Stimulated activated naive B cell treated with anti-CD40 and anti-IgM and Interleukin-4, amounts not matched to agents 10 μg/mL and 1 μg/mL and 100 μg/mL, for 72 hours (primary cell): ENCODE results near the gene DDX25.
"Not testable (repeated sequence)": the region's sequence is repeated elsewhere in the genome, so short reads cannot be mapped to it uniquely, and the experiment has no call there.

Experiments
- ATAC-seq, 2 donors: fragments of 150-1000 bp; cut with Tn5 transposase; replicated peaks; 2 replicates each; pipeline ENCODE4 v1.10.0; 2021; ENCODE audit warnings: moderate library complexity in 1 of 2
- DNase-seq: peaks from one replicate; pipeline ENCODE4 v3.0.0; 2021
- H3K27ac Mint-ChIP-seq: one replicate; pipeline ENCODE4 v1.8.0; 2022; ENCODE audit warnings: mild to moderate bottlenecking, mixed read lengths
- H3K27me3 Mint-ChIP-seq, 2 donors: one replicate each; pipeline ENCODE4 v1.8.0; 2022; ENCODE audit warnings: mixed read lengths in 2 of 2
- H3K36me3 Mint-ChIP-seq, 2 donors: one replicate each; pipeline ENCODE4 v1.8.0; 2022; ENCODE audit warnings: mixed read lengths in 2 of 2, mild to moderate bottlenecking in 1 of 2
- H3K4me1 Mint-ChIP-seq, 2 donors: one replicate each; pipeline ENCODE4 v1.8.0; 2022; ENCODE audit warnings: mixed read lengths in 2 of 2, mild to moderate bottlenecking in 1 of 2
- H3K4me3 Mint-ChIP-seq, 2 donors: one replicate each; pipeline ENCODE4 v1.8.0; 2022; ENCODE audit warnings: mild to moderate bottlenecking in 2 of 2, mixed read lengths in 2 of 2, moderate library complexity in 1 of 2
- H3K9me3 Mint-ChIP-seq, 2 donors: one replicate each; pipeline ENCODE4 v1.8.0; 2022; ENCODE audit warnings: mixed read lengths in 2 of 2, mild to moderate bottlenecking in 1 of 2

The DDX25 gene

DNA sequence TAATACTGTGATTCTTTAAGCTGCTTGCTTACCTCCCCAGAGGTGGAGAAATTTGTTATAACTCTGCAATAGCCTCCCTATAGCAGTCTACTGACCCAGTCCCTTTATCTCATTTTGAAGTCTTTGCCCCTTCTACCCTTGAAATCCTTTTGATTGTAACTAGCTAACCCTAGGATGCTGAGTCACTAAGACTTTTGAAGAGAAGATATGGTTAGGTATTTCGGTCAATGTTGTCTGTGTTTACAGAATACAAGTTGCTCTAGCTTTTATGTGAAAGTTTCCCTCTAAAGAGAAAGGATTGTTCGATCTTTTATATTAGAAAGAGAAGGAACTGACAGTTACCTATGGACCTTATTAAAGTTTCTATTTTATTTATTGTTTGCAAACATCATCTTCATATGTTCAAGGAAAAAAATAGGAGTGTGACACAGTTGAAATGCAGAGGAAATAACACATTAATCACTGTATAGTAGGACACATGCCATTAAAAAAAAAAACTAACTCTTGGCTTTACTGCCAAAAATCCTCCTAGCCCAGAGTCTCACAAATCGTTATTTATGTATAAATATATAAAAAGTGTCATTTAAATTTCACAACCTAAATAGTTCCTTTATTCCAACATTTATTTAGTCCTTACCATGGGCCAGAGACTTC is 13.7 kb upstream of the DDX25 start:
- no peak for DNase-seq
- no peak for ATAC-seq
- Mint-ChIP-seq H3K4me1 (peaks cover 19 to 45% of the 10 kb centered on the region in 2 donors), H3K27me3 (no peaks in the 10 kb centered on the region), H3K27ac (no peak overlapping the region), H3K4me3 (no peak overlapping the region), H3K36me3 (peaks cover 15 to 36% of the 10 kb centered on the region in 2 donors), H3K9me3 (no peaks in the 10 kb centered on the region)

DNA sequence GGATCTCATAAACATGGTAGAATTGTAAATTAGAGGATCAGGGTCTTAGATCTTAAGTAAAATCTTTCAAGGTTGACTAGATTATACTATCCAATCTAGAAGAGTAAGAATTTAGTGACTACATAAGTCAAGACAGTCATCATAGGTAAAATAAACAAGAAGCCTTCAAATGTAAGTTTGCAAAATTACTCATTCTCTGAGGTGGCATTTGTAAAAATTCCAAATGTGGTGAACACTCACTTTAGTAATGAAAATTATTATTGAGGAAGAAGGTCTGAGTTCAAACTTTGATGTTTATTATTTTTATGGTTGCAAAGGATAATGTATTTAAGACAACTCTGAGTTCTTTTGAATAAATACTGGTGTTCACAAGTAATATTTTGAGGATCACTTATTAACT is 12.2 kb upstream of the DDX25 start:
- Mint-ChIP-seq H3K36me3 (peaks cover 19 to 42% of the 10 kb centered on the region in 2 donors), H3K4me3 (no peak overlapping the region), H3K27ac (no peak overlapping the region), H3K4me1 (peaks cover 18 to 37% of the 10 kb centered on the region in 2 donors), H3K27me3 (no peaks in the 10 kb centered on the region), H3K9me3 (no peaks in the 10 kb centered on the region)
- DNase-seq (no peak), ATAC-seq (no peak)

DNA sequence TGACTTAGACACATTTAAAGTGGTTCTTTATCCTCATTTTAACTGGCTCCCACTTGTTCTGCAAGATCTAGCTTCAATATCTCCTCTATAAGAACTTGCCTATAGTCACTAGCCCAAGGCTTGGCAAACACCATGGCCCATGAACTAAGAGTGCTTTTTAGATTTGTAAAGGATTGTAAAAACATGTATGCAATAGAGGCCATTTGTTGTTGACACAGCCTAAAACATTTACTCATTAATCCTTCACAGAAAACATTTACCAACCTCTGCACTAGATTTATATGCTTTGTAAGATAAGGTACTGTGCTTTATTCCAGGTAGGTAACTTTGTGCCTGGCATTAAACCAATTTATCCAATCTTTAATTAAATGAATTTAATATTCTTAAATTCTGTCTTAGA is 11.3 kb upstream of the DDX25 start:
- H3K4me1 Mint-ChIP-seq, result peaks cover 13 to 31% of the 10 kb centered on the region in 2 donors
- no peak for ATAC-seq
- no peaks in the 10 kb centered on the region for H3K27me3 Mint-ChIP-seq
- no peaks in the 10 kb centered on the region for H3K9me3 Mint-ChIP-seq
- no peak overlapping the region for H3K27ac Mint-ChIP-seq
- peaks cover 19 to 40% of the 10 kb centered on the region in 2 donors for H3K36me3 Mint-ChIP-seq
- no peak for DNase-seq
- H3K4me3 Mint-ChIP-seq, result no peak overlapping the region

DNA sequence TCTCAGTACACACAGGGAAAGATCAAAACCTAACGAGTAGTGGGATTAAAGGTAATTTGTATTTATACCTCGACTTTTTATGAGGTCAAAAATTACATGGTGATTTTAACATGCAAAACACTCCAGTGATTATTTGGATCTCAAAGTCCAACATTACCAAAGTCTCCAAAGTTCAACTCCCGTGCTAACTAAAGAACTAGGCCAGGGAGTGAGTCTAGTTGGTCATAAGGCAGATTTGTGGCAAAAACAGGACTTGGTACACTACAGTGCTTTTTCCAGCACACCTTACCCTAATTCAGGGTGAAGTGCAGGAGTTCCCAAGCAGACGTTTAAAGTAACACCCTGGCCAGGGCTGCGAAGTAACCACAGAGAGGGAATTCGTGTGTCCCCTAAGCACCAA is 2.4 kb upstream of the DDX25 start:
- Mint-ChIP-seq H3K36me3 (peaks cover 8 to 25% of the 10 kb centered on the region in 2 donors), H3K27me3 (peaks cover 15 to 16% of the 10 kb centered on the region in 2 donors), H3K4me3 (peak overlapping the region; percentile 69 to 91), H3K4me1 (peaks cover 6 to 23% of the 10 kb centered on the region in 2 donors), H3K27ac (no peak overlapping the region), H3K9me3 (no peaks in the 10 kb centered on the region)
- ATAC-seq (no peak), DNase-seq (no peak)

DNA sequence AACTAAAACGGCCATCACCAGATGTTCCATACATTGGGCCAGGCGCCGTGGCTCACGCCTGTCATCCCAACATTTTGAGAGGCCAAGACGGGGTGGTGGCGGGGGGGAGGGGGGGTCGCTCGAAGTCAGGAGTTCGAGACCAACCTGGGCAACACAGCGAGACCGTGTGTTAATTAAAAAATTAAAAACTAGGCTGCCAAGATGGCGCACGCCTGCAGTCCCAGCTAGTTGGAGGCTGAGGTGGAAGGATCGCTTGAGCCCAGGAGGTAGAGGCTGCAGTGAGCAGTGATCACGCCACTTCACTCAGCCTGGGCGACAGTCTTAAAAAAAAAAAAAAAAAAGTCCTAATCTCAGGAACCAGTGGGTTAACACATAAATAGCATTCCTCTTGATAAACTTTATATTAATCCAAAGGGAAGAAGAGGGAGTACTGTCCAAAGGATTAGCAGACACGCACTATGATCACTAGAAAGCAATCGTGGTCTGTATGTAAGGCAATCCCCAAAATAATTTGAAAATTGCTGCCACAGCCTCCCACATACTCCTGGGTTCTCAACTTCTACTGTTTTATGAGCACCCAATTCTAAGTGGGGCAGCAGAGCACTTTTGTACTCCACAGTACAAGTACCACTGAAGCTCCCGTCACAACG is 1.9 kb upstream of the DDX25 start:
- Mint-ChIP-seq H3K4me3 (peak overlapping the region; percentile 91 to 97), H3K4me1 (peaks cover 6 to 23% of the 10 kb centered on the region in 2 donors), H3K9me3 (no peaks in the 10 kb centered on the region), H3K27ac (peak overlapping the region; percentile 94), H3K27me3 (peaks cover 15 to 16% of the 10 kb centered on the region in 2 donors), H3K36me3 (peaks cover 8 to 25% of the 10 kb centered on the region in 2 donors)
- peak in 1 of 2 donors; percentile 20 for ATAC-seq
- no peak for DNase-seq

DNA sequence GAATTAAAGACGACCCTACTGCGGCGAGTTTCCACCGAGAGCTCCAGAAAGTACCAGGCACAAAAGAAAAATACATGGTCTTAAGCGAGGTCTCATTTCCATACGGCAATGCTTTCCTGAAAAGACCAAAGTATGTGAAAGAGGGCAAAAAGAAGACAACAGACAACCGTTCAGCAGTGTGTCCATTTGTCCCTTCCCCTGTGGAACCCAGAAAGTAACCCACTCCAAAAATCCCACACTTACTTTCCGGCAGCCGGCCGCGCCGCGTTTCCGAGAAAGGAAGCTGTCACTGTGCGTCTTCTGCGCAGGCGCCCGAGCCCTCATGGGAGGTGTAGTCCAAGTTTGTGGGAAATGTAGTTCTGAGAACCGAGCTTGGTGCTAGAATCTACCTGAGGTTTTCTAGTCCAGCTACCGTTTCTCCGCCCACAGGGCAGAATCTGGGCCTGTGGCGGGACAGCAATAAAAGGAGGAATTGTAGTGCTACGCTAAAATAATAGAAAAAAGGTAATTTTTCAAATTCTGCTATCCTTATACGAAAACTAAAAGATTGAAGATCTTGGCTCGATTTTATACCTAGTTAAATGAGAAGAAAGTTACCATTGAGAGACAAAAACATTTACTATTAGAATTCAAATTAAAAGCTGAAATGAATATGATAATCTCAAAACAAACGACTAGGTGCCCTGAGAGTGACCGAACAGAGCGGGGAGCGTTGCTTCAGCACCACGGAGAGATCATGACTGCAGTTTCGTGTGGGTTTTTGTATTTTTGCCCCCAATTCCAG is 1.2 kb upstream of the DDX25 start, which contains the start of gene PUS3:
Gene PUS3 (minus strand): TSS at position 280 of the 784 bp plus-strand sequence. CDS start 6,922 bp downstream, outside the sequence.
- H3K4me1 Mint-ChIP-seq, result peaks cover 6 to 23% of the 10 kb centered on the region in 2 donors
- peaks cover 15 to 16% of the 10 kb centered on the region in 2 donors for H3K27me3 Mint-ChIP-seq
- H3K27ac Mint-ChIP-seq, result peak within 1 kb of the TSS; percentile 94
- no peaks in the 10 kb centered on the region for H3K9me3 Mint-ChIP-seq
- H3K36me3 Mint-ChIP-seq, result peaks cover 8 to 21% of the 10 kb centered on the region in 2 donors
- H3K4me3 Mint-ChIP-seq, result peak within 1 kb of the TSS; percentile 91 to 97
- ATAC-seq, result peak; percentile 94 to 97
- DNase-seq, result peak; percentile 81

DNA sequence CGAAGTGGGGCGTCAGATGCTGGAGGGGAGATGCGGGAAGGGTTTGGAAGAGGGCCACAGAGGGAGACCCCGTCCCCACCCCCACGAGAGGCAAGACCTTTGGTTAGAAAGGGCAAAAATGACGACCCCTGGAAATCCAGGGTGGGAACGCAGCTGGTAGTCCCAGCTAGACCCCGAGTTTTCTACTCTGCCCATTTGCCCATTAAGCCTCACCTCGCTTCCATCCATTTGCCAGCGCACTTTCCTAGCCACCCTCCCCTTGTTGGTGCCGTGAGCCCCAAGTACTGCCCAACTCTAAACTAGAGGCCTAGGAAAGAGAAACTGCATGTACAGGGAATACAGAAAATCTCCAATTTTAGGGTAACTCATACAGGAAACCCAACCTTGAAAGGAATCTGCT is 370 bp downstream of the DDX25 start:
- no peak for ATAC-seq
- DNase-seq, result no peak
- Mint-ChIP-seq H3K4me3 (peak overlapping the region; percentile 72 to 91), H3K27me3 (peaks cover 16 to 22% of the 10 kb centered on the region in 2 donors), H3K9me3 (no peaks in the 10 kb centered on the region), H3K27ac (no peak overlapping the region), H3K36me3 (peaks cover 2 to 14% of the 10 kb centered on the region in 2 donors), H3K4me1 (peaks cover 4 to 18% of the 10 kb centered on the region in 2 donors)

DNA sequence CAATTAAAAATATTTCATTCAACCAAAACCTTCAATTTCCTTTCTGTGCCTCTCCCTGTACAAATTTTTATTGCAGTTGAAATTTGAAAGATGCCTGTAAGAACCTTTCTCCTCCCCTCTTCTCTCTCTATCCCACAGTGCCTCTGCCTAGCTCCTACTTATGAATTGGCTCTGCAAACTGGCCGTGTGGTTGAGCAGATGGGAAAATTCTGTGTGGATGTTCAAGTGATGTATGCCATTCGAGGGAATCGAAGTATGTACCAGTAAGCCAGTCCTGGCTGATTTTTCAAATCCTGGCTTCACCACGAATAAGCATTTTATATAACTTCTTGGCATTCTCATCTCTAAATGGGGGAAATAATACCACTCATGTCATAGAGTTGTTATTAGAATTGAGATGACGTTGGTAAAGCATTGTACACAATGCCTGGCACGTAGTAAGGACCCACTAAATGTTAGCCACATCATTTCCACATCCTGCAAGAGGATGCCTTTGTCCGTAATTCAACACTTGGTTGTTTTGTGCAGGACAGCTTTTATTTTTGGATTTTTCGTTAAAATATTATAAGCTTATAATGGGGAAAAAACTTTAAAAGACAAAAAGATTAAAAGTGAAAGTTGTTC is 6.0 kb downstream of the DDX25 start:
- no peak overlapping the region for H3K4me3 Mint-ChIP-seq
- DNase-seq (no peak), ATAC-seq (no peak)
- peaks cover 29 to 39% of the 10 kb centered on the region in 2 donors for H3K27me3 Mint-ChIP-seq
- no peak overlapping the region for H3K27ac Mint-ChIP-seq
- H3K9me3 Mint-ChIP-seq, result no peaks in the 10 kb centered on the region
- no peaks in the 10 kb centered on the region for H3K4me1 Mint-ChIP-seq
- no peaks in the 10 kb centered on the region for H3K36me3 Mint-ChIP-seq

DNA sequence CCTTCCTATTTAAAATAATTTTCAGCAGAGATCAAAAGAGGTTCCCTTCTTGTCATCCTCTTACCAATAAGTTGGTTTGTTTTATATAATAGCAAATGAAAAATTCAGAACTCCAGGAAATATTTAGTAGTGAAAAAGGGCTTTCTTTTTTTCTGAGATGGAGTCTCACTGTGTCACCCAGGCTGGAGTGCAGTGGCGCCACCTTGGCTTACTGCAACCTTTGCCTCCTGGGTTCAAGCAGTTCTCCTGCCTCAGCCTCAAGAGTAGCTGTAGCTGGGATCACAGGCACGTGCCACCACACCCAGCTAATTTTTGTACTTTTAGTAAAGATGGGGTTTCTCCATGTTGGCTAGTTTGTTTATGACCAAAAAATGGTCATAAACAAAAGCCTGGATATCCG is 10.3 kb downstream of the DDX25 start:
- not testable (repeated sequence) for H3K9me3 Mint-ChIP-seq, H3K4me1 Mint-ChIP-seq
- peaks cover 42 to 44% of the 10 kb centered on the region in 2 donors for H3K27me3 Mint-ChIP-seq

DNA sequence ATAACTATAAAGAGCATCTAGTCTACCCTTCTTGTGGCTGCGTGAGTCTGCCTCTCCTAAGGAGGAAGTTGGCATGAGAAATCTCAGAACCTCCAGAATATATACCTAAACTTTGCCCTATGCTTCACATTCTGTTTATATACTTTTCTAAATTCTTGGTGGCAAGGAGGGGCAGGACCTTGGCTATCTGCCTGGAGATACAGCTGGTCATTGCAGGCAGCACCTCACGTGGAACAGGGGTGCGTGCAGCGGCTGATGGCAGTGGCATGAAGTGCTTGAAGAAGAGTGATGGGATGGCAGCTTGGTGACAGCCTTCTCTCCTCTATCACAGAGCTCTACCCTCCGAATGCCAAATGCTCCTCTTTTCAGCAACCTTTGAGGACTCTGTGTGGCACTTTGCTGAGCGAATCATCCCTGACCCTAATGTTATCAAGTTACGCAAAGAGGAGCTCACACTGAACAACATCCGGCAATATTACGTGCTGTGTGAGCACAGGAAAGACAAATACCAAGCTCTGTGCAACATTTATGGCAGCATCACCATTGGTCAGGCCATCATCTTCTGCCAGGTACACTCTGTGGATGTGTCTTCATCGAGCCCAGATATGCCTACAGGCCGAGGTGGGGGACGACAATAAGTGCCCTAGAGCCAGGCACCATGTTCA is 12.5 kb downstream of the DDX25 start:
- no peaks in the 10 kb centered on the region for H3K4me1 Mint-ChIP-seq
- no peak for DNase-seq
- no peak for ATAC-seq
- no peak overlapping the region for H3K27ac Mint-ChIP-seq
- H3K4me3 Mint-ChIP-seq, result no peak overlapping the region
- H3K27me3 Mint-ChIP-seq, result peaks cover 39 to 41% of the 10 kb centered on the region in 2 donors
- H3K36me3 Mint-ChIP-seq, result no peaks in the 10 kb centered on the region
- no peaks in the 10 kb centered on the region for H3K9me3 Mint-ChIP-seq

More for the DNA sequence above, 10.3 kb downstream of the DDX25 start:
- not testable (repeated sequence) for H3K4me3 Mint-ChIP-seq, H3K36me3 Mint-ChIP-seq, ATAC-seq, DNase-seq, H3K27ac Mint-ChIP-seq

DNA sequence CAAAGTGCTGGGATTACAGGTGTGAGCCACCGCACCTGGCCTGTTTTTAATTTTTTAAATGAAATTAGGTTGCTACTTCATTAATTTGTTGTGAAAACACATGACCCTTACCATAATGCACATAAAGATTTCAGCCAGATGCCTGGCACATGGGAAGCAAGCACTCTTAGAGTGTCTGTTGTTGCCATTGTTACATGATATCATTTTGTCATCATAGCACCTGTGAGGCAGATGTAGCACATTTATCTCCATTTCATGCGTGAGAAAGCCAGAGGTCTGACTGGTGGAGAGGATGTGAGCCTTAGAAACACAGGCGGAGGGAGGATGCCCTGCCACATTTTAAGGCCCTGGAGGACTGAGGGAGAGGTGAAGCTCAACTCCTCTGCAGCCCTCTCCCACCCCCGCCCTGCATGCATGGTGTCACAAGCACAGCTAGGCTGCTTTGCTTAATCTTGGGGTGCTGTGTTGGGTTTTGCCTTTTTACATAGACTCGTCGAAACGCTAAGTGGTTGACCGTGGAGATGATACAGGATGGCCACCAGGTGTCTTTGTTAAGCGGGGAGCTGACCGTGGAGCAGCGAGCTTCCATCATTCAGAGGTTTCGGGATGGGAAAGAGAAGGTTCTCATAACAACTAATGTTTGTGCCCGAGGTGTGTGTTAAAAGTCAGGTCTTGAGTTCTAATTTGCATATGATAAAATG is 14.0 kb downstream of the DDX25 start:
- H3K4me3 Mint-ChIP-seq, result no peak overlapping the region
- DNase-seq, result no peak
- H3K27ac Mint-ChIP-seq, result no peak overlapping the region
- peaks cover 0 to 2% of the 10 kb centered on the region in 2 donors for H3K4me1 Mint-ChIP-seq
- H3K9me3 Mint-ChIP-seq, result no peaks in the 10 kb centered on the region
- H3K36me3 Mint-ChIP-seq, result no peaks in the 10 kb centered on the region
- ATAC-seq, result no peak
- peaks cover 30 to 38% of the 10 kb centered on the region in 2 donors for H3K27me3 Mint-ChIP-seq

DNA sequence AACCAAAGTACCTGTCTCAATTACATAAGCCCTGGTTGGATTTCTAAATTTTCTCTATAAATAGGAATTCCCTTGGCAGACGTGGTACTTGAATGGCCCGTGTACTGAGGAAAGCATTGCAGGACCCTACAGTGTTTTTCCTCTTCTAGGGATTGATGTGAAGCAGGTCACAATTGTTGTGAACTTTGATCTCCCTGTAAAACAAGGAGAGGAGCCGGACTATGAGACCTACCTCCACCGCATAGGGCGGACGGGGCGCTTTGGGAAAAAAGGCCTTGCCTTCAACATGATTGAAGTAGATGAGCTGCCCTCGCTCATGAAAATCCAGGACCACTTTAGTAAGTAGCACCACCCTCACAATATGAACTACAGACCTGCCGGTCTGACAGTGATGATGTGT is 16.7 kb downstream of the DDX25 start:
- ATAC-seq, result no peak
- no peaks in the 10 kb centered on the region for H3K9me3 Mint-ChIP-seq
- H3K36me3 Mint-ChIP-seq, result no peaks in the 10 kb centered on the region

DNA sequence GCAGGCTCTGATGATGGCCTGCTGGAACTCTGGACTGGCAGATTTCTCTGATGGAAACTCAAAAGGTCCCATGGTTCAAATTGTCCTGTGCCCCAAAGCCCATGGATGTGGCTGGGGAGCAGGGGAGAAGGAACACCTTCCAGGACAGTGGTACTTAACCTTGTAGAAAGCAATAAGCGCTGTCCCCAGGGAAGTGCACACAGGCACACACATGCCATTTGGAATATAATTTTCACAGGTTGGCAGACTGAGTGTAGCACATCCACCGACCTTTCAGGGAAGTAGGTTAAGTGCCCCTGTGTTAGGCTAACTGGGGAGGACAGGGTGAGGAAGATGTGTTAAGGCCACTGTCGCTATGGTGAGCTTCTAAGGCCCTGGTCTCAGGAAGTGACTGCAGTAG is 17.8 kb downstream of the DDX25 start:
- H3K4me3 Mint-ChIP-seq, result no peak overlapping the region
- H3K27ac Mint-ChIP-seq, result no peak overlapping the region
- H3K4me1 Mint-ChIP-seq, result peaks cover 0 to 2% of the 10 kb centered on the region in 2 donors
- H3K27me3 Mint-ChIP-seq, result peaks cover 28 to 43% of the 10 kb centered on the region in 2 donors
- ATAC-seq, result no peak
- H3K36me3 Mint-ChIP-seq, result no peaks in the 10 kb centered on the region
- H3K9me3 Mint-ChIP-seq, result no peaks in the 10 kb centered on the region
- no peak for DNase-seq

More for the DNA sequence above, 16.7 kb downstream of the DDX25 start:
- Mint-ChIP-seq H3K4me3 (no peak overlapping the region), H3K4me1 (peaks cover 0 to 2% of the 10 kb centered on the region in 2 donors), H3K27ac (no peak overlapping the region), H3K27me3 (peaks cover 21 to 42% of the 10 kb centered on the region in 2 donors)
- DNase-seq, result no peak
